NB4 (cell line): ENCODE results near the gene SIRPA.
"Not testable (repeated sequence)": the region's sequence is repeated elsewhere in the genome, so short reads cannot be mapped to it uniquely, and the experiment has no call there.

ENCODE experiments used
- DNase-seq: peaks from one replicate; pipeline ENCODE4 v3.0.0; 2010; ENCODE audit warnings: low read depth
- H3K4me3 ChIP-seq: one replicate; pipeline ENCODE4 v1.5.1; 2011; ENCODE audit warnings: mild to moderate bottlenecking, low read depth, low read length, moderate library complexity
- CTCF ChIP-seq: IDR thresholded peaks from one replicate; pipeline ENCODE4 v1.5.1; 2012; ENCODE audit warnings: low read depth, low read length
- MAX ChIP-seq: IDR thresholded peaks from 2 replicates; pipeline ENCODE4 v1.6.1; 2011; ENCODE audit warnings: low read depth, low read length
- MYC ChIP-seq: IDR thresholded peaks from 2 replicates; pipeline ENCODE4 v1.6.1; 2011; ENCODE audit warnings: low read depth, low read length
- POLR2A ChIP-seq: IDR thresholded peaks from 2 replicates; pipeline ENCODE4 v1.6.1; 2011; ENCODE audit warnings: mild to moderate bottlenecking; ENCODE audit not compliant: insufficient read length; ENCODE audit errors: extremely low read depth

Gene SIRPA

GRCh38 chr20:1907586-1907985 is 12.4 kb downstream of the SIRPA start:
- TF ChIP-seq MYC (no peak), MAX (no peak), POLR2A (no peak), CTCF (no peak)
- H3K4me3 ChIP-seq = no peak overlapping the region
- DNase-seq = no peak

GRCh38 chr20:1908191-1908590 is 13.0 kb downstream of the SIRPA start:
- TF ChIP-seq MAX (no peak), CTCF (no peak), MYC (no peak), POLR2A (no peak)
- H3K4me3 ChIP-seq = no peak overlapping the region
- DNase-seq = no peak

GRCh38 chr20:1909097-1909496 is 13.9 kb downstream of the SIRPA start:
- peak; percentile 53 for DNase-seq
- no peak overlapping the region for H3K4me3 ChIP-seq
- TF ChIP-seq POLR2A = no peak
- no peak for TF ChIP-seq CTCF
- no peak for TF ChIP-seq MYC
- TF ChIP-seq MAX = no peak

- no peak overlapping the region for H3K4me3 ChIP-seq
- DNase-seq = no peak
- TF ChIP-seq MYC (no peak), MAX (no peak)
Observed at GRCh38 chr20:1911536-1911935, 16.3 kb downstream of the SIRPA start.

GRCh38 chr20:1912053-1912452 is 16.8 kb downstream of the SIRPA start:
- no peak overlapping the region for H3K4me3 ChIP-seq
- no peak for DNase-seq
- TF ChIP-seq MYC = no peak
- no peak for TF ChIP-seq POLR2A
- no peak for TF ChIP-seq CTCF
- TF ChIP-seq MAX = no peak

GRCh38 chr20:1912646-1913045 is 17.4 kb downstream of the SIRPA start:
- no peak for TF ChIP-seq MAX
- no peak for TF ChIP-seq MYC
- no peak for TF ChIP-seq CTCF
- TF ChIP-seq POLR2A = no peak
- no peak overlapping the region for H3K4me3 ChIP-seq
- DNase-seq = no peak

GRCh38 chr20:1915233-1915632 is 20.0 kb downstream of the SIRPA start:
- not testable (repeated sequence) for H3K4me3 ChIP-seq, DNase-seq
